ENCODE measurements around the gene ELOF1. TPM values are rescaled to one million over a fixed set of nuclear protein-coding genes. Genes with fewer than 3 reads are reported as not detected.

ELOF1 gene
- polyA plus RNA-seq, 3 donors = 48.5 to 95.5 (median 77.5) TPM

DNA sequence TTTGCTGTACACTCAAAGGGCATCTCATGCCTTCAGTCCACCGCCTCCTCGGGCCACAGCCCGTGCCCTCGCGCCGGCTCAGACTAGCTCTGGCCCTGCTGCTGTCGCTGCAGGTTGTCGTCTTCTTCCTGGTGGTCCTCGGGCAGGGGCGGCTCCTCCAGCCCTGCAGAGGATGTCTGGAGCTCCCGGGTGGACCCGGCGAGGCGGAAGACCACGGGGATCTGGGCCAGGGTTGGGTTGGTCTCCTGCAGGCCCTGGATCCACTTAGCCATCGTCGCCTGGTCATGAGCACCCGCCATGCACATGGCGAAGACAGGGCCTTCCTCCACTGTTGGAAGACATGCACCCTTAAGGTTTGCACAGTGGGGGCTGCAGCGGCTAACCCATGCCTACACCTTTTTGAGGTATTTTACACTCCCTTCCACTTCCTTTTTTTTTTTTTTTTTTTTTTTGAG lies 52.9 kb downstream of the ELOF1 start:
- Histone ChIP-seq H3K4me1 (ENCODE audit: control insufficient read depth in 1 of 2, insufficient read depth in 2 of 2, low read length in 2 of 2) (peaks cover 17 to 22% of the 10 kb centered on the region in 2 donors), H3K36me3 (replicated peaks in 1 of 2; ENCODE audit: control insufficient read depth in 1 of 2, insufficient read depth in 2 of 2, low read length in 2 of 2) (peaks cover 2 to 9% of the 10 kb centered on the region in 2 donors), H3K4me3 (replicated peaks in 1 of 3; ENCODE audit: low read depth in 2 of 3, low read length in 3 of 3) (peak overlapping the region; percentile 62 to 91 (median 66)), H3K27ac (ENCODE audit: low read depth in 1 of 2, low read length in 2 of 2) (peak overlapping the region; percentile 58 to 90), H3K79me2 (ENCODE audit: insufficient read depth, low read length) (no peaks in the 10 kb centered on the region), H2AFZ (ENCODE audit: insufficient read depth, low read depth, low read length, poor library complexity, severe bottlenecking) (peak overlapping the region; percentile 88), H3K27me3 (ENCODE audit: control insufficient read depth in 2 of 2, insufficient read depth in 2 of 2, low read length in 2 of 2) (no peaks in the 10 kb centered on the region), H3K4me2 (replicated peaks; ENCODE audit: extremely low read depth, low read length, poor library complexity, severe bottlenecking) (peak overlapping the region; percentile 92), H3K9me3 (replicated peaks in 1 of 2; ENCODE audit: control insufficient read depth in 1 of 2, insufficient read depth in 1 of 2, low read length in 2 of 2) (no peaks in the 10 kb centered on the region), H4K20me1 (ENCODE audit: insufficient read depth, low read length) (no peaks in the 10 kb centered on the region), H3K9ac (ENCODE audit: insufficient read depth, low read length, poor library complexity, severe bottlenecking) (peak overlapping the region; percentile 90)
- WGBS (ENCODE audit: insufficient coverage) = 25% methylated on average over 19 of the region's 20 CpGs
- Mint-ChIP-seq H3K27me3 (ENCODE audit: low read depth in 3 of 3) (peaks cover 0 to 1% (median 0%) of the 10 kb centered on the region in 3 donors), H3K9me3 (no peaks in the 10 kb centered on the region), H3K4me3 (peak overlapping the region; percentile 84 to 89), H3K4me1 (peaks cover 17% of the 10 kb centered on the region), H3K36me3 (peaks cover 10 to 20% of the 10 kb centered on the region in 2 donors), H3K27ac (peak overlapping the region; percentile 63 to 92 (median 91))
- intact Hi-C loops (cut with micrococcal nuclease) = loop anchor here in 1 of 2 donors (5.0 kb wide), 1 partner anchor 91 kb away; the partner anchor contains the start of gene ZNF627
- TF ChIP-seq, protein P1, sequence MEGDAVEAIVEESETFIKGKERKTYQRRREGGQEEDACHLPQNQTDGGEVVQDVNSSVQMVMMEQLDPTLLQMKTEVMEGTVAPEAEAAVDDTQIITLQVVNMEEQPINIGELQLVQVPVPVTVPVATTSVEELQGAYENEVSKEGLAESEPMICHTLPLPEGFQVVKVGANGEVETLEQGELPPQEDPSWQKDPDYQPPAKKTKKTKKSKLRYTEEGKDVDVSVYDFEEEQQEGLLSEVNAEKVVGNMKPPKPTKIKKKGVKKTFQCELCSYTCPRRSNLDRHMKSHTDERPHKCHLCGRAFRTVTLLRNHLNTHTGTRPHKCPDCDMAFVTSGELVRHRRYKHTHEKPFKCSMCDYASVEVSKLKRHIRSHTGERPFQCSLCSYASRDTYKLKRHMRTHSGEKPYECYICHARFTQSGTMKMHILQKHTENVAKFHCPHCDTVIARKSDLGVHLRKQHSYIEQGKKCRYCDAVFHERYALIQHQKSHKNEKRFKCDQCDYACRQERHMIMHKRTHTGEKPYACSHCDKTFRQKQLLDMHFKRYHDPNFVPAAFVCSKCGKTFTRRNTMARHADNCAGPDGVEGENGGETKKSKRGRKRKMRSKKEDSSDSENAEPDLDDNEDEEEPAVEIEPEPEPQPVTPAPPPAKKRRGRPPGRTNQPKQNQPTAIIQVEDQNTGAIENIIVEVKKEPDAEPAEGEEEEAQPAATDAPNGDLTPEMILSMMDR (IDR thresholded peaks at IDR 0.05) = no peak
- DNase-seq = no peak

DNA sequence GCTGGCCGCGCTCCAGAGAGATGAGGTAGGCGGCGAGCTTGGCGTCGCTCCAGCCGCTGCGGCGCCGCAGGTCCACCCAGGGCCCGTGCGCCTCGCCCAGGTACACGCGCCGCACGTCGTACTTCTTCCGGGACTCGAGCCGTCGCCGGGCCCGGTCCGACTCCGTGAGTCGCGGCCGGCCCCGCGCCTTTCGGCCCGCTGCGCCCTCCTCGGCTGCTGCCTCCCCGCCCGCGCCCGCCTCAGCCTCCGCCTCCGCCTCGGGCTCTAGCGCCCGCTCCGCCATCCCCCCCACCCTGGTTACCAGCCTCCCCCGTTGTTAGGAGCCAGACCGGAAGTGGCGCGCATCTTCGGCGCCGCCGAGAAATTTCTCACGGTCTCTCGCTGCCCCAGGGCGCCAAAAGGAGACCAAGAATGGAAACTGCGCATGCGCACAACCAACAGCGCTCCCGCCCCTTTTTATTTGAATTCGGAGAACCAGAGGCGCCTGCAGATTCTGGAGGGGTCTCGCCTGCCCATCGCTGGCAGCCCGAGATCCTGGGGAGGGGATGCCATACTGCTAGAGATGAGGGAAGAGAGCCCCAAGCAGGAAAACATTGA lies 53.4 kb downstream of the ELOF1 start, which contains the start of gene ZNF653:
Gene ZNF653, minus strand, starts transcription at position 336 of the 597 bp plus-strand sequence. Its CDS starts 53 bp downstream, at position 283.
- WGBS (ENCODE audit: insufficient coverage) = under 1% methylated on average over 65 of the region's 65 CpGs
- Histone ChIP-seq H3K36me3 (replicated peaks in 1 of 2; ENCODE audit: control insufficient read depth in 1 of 2, insufficient read depth in 2 of 2, low read length in 2 of 2) (peaks cover 0 to 4% of the 10 kb centered on the region in 2 donors), H3K27me3 (ENCODE audit: control insufficient read depth in 2 of 2, insufficient read depth in 2 of 2, low read length in 2 of 2) (no peaks in the 10 kb centered on the region), H3K9me3 (replicated peaks in 1 of 2; ENCODE audit: control insufficient read depth in 1 of 2, insufficient read depth in 1 of 2, low read length in 2 of 2) (no peaks in the 10 kb centered on the region), H3K4me1 (ENCODE audit: control insufficient read depth in 1 of 2, insufficient read depth in 2 of 2, low read length in 2 of 2) (peaks cover 17 to 22% of the 10 kb centered on the region in 2 donors), H3K4me3 (replicated peaks in 1 of 3; ENCODE audit: low read depth in 2 of 3, low read length in 3 of 3) (peak within 1 kb of the TSS; percentile 62 to 91 (median 66)), H2AFZ (ENCODE audit: insufficient read depth, low read depth, low read length, poor library complexity, severe bottlenecking) (peak within 1 kb of the TSS; percentile 88), H3K27ac (ENCODE audit: low read depth in 1 of 2, low read length in 2 of 2) (peak within 1 kb of the TSS; percentile 58 to 90), H3K79me2 (ENCODE audit: insufficient read depth, low read length) (no peaks in the 10 kb centered on the region), H4K20me1 (ENCODE audit: insufficient read depth, low read length) (no peaks in the 10 kb centered on the region), H3K9ac (ENCODE audit: insufficient read depth, low read length, poor library complexity, severe bottlenecking) (peak within 1 kb of the TSS; percentile 90), H3K4me2 (replicated peaks; ENCODE audit: extremely low read depth, low read length, poor library complexity, severe bottlenecking) (peak within 1 kb of the TSS; percentile 92)
- Mint-ChIP-seq H3K27me3 (ENCODE audit: low read depth in 3 of 3) (peaks cover 0 to 1% (median 0%) of the 10 kb centered on the region in 3 donors), H3K9me3 (no peaks in the 10 kb centered on the region), H3K4me1 (peaks cover 16% of the 10 kb centered on the region), H3K36me3 (peaks cover 11 to 22% of the 10 kb centered on the region in 2 donors), H3K27ac (peak within 1 kb of the TSS; percentile 80 to 92 (median 91)), H3K4me3 (peak within 1 kb of the TSS; percentile 84 to 89)
- TF ChIP-seq, protein P1 (IDR thresholded peaks at IDR 0.05) = no peak
- peak; percentile 93 to 96 (median 95) for DNase-seq
- intact Hi-C loops (cut with micrococcal nuclease) = loop anchor here in 1 of 2 donors (1.0 to 5.0 kb wide), 2 partner anchors 24 to 92 kb away; partner anchors contain the start of genes ECSIT and ZNF627

All from CD14-positive monocyte (primary cell).